Measurements from ENCODE around the gene TNFRSF6B. TPM values are rescaled to one million over a fixed set of nuclear protein-coding genes. Genes with fewer than 3 reads are reported as not detected.

The TNFRSF6B gene
- total and polyA plus RNA-seq, 2 of the 4 experiments (the other 2 are of a cell fraction) = 1.3 to 11.0 TPM

GRCh38 chr20:63673951-63674350, 22.5 kb upstream of the TNFRSF6B start:
- no peak overlapping the region for H2BK15ac ChIP-seq (ENCODE audit: low read depth, low read length)
- no peak overlapping the region for H2BK5ac ChIP-seq (ENCODE audit: low read depth, low read length, poor library complexity, severe bottlenecking)
- no peak overlapping the region for H3K23ac ChIP-seq (ENCODE audit: low read depth, low read length)
- H4K91ac ChIP-seq (ENCODE audit: insufficient read depth, low read depth, low read length) = no peak overlapping the region
- TF ChIP-seq BHLHE40 (IDR thresholded peaks at IDR 0.05; ENCODE audit: low read depth, low read length) = no peak
- no peak for TF ChIP-seq ELK1 (IDR thresholded peaks at IDR 0.05; ENCODE audit: borderline replicate concordance, low read depth, low read length)
- TF ChIP-seq SMC3 (IDR thresholded peaks at IDR 0.05; ENCODE audit: low read depth, low read length) = no peak
- TF ChIP-seq RFX5 (IDR thresholded peaks at IDR 0.05; ENCODE audit: low read depth, low read length) = no peak
- TF ChIP-seq CHD1 (IDR thresholded peaks at IDR 0.05; ENCODE audit: low read depth, low read length) = no peak
- no peak for TF ChIP-seq RCOR1 (IDR thresholded peaks at IDR 0.05; ENCODE audit: insufficient replicate concordance, low read length)
- POLR2A ChIA-PET (ENCODE audit: unreplicated experiment) = no interaction called here
- no peak overlapping the region for H3K9ac ChIP-seq (ENCODE audit: low read depth, low read length)
- H2AFZ ChIP-seq (replicated peaks; ENCODE audit: low read length, poor library complexity) = no peak overlapping the region
- H3K4me1 ChIP-seq (ENCODE audit: control insufficient read depth, insufficient read depth, low read length) = no peaks in the 10 kb centered on the region
- BruUV-seq (replicated peaks) = no TSS peak
- no peak overlapping the region for H3K4ac ChIP-seq (ENCODE audit: low read depth, low read length)
- no peaks in the 10 kb centered on the region for H3K27me3 ChIP-seq (ENCODE audit: control insufficient read depth, insufficient read depth, low read length)
- no peak overlapping the region for H3K27ac ChIP-seq (ENCODE audit: insufficient read depth, low read length)
- no peak overlapping the region for H3K14ac ChIP-seq (replicated peaks; ENCODE audit: low read depth, low read length)
- in situ Hi-C loops (cut with MboI; ENCODE audit: low sequenced_read_pairs) (no loop called here), dilution Hi-C loops (cut with HindIII; ENCODE audit: low sequenced_read_pairs, unreplicated experiment) (no loop called here), intact Hi-C loops (cut with micrococcal nuclease) (no loop called here)
- no peak for ATAC-seq (ENCODE audit: low read depth)
- H4K8ac ChIP-seq (ENCODE audit: low read depth in 2 of 2, low read length in 2 of 2) = no peak overlapping the region
- no peak overlapping the region for H3K56ac ChIP-seq (ENCODE audit: extremely low read depth, insufficient read depth, low read length)
- no peak overlapping the region for H2BK20ac ChIP-seq (ENCODE audit: low read depth, low read length)
- no peak for DNase-seq
- H4K20me1 ChIP-seq (ENCODE audit: insufficient read depth, low read length) = no peaks in the 10 kb centered on the region
- H3K4me2 ChIP-seq (ENCODE audit: low read depth, low read length) = no peak overlapping the region
- H3K79me1 ChIP-seq (ENCODE audit: low read depth in 1 of 2, low read length in 2 of 2) = peaks cover 0 to 2% of the 10 kb centered on the region in 2 experiments; a peak in 2 of 4 replicates
- no peak overlapping the region for H2AK5ac ChIP-seq (ENCODE audit: low read depth, low read length)
- no peaks in the 10 kb centered on the region for H3K9me3 ChIP-seq (ENCODE audit: control insufficient read depth, insufficient read depth, low read length)
- no peak overlapping the region for H4K5ac ChIP-seq (ENCODE audit: low read depth, low read length)
- CTCF ChIA-PET = no interaction called here
- H3K4me3 ChIP-seq (ENCODE audit: insufficient read depth, low read depth, low read length) = no peak overlapping the region
- no peaks in the 10 kb centered on the region; the same call in 1 of the 2 replicates for H3K9me1 ChIP-seq (ENCODE audit: insufficient read depth, low read length)
- H2AK9ac ChIP-seq (replicated peaks; ENCODE audit: low read depth, low read length, poor library complexity) = peak overlapping the region; percentile 50
- 94% methylated on average over 2 of the region's 14 CpGs; no CpG with 5 or more reads in 1 of the 2 experiments for WGBS, 2 experiments (ENCODE audit: extremely low coverage in 2 of 2, insufficient read length in 1 of 2)
- peaks cover 43% of the 10 kb centered on the region for H3K36me3 ChIP-seq (ENCODE audit: control insufficient read depth, insufficient read depth, low read length)
- H3K18ac ChIP-seq (ENCODE audit: low read depth, low read length) = no peak overlapping the region
- no peak overlapping the region for H2BK120ac ChIP-seq (ENCODE audit: low read depth, low read length)
